Measurements from ENCODE around the gene EPC1.

EPC1 gene

DNA sequence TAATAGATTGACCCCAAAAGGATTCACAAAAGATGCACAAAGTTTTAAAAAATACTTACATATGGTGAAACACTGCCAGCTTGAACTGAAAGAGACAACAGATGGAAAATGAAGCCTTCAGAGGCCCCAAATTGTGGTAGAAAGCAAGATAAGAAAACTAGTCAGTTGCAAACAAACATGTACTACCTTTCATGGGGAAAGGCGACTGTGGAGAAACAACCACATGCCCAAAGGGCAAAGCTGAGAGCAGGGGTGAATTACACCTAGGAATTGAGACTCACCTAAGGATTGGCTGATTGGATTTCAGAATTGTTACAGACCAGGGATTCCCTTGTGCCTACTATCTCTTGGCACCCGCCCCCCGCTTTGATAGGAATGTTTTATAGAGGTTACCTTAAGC, 13.1 kb downstream of the EPC1 start:
- no peak for DNase-seq

DNA sequence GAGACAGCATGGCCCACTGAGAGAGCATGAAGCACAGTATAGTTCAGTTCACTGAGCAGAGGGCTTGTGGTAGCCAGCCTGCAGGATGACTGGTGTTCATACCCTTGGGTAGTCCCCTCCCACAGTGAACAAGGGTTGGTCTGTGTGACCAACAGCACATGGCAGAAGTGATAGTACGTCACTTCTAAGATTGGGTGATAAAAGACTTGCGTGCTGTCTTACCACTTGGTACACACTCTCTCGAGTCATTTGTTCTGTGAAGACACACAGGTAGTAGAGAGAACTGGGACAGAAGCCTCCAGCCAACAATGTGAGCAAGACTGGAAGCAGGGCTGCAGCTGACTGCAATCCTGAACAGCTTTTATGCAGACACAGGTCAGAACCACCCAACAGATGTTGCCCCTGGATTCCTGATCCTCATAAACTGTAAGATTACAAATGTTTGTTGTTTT, 14.6 kb downstream of the EPC1 start:
- peak; percentile 59 for DNase-seq

DNA sequence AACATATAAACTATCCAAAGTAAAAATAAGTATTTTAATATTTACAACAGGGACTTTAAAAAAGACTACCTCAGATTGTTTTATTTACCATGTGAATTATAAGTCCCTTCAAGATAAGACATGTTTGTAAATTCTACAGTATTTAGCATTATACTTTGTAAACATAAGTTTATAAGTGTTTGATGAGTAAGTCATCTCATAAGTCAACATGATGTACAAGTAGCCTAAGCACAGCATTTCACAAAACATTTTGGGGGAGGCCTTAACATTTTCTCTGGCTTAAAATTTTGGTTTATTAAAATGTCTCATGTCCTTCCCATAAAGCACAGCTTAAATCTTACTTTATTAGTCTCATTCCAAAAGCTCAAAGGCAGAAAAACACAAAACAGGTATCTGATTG, 15.4 kb downstream of the EPC1 start:
- DNase-seq, result no peak

DNA sequence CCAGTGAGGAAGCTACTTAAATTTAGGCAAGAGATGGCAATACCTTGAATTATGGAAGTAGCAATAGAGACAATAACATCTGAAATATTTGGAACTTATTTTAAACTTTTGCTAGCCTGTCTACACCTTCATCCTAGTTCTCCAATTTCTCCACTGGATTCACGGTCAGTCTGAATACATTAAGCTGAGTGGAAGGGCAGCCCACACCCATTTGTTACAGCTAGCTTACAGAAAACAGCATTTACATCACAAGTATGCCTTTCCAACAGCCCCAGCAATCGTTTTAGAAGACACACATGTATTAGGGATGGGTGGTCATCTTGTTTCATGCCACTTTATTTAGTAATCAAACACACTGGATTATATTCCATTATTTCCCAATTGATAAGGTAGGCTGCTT, 16.7 kb downstream of the EPC1 start:
- no peak for DNase-seq

DNA sequence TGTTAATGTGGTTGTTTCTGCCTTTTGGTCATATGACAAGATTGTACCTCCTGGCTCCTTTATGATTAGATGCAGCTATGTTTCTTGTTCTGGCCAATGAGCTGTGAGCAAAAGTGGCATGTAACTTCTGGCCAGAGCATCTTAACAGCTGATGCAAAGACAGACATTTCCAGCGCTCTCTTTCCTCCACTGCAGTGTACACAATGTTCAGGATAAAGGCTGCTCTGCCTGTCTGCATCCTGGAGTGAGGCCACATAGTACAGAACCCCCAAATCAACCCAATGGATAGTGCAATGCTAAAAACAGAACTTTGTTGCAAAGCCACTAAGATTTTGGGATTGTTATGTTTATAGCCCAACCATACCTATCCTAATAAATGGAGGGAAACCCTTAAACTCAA, 17.9 kb downstream of the EPC1 start:
- no peak for DNase-seq

DNA sequence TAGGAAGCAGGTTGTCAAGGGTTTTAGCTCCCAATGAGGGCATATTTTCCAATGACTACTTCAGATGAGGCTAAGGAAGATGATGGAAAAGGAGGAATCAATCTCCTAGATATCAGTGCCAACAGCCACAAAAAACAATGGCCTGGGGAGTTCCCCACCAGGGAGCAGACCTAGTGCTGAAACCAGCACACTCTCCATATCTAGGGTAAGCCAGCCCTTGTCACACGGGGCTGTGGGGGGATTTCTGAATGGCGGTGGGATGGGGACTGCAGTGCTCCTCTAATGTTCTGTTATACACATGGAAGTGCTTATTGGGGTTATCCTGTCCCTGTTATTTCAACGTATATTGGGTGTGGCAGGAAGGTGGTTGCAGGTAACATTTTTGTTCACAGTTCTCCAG, 18.5 kb downstream of the EPC1 start:
- no peak for DNase-seq

DNA sequence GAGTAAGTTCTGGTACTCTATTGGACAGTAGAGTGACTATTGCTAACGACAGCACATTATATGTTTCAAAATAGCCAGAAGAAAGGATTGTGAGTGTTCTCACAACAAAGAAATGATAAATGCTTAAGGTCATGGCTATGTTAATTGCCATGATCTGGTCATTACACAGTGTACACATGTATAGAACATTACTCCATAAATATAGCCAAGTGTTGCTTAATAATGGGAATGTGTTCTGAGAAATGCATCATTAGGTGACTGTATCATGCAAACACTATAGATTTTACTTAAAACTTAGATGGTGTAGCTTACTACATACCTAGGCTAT, 19.6 kb downstream of the EPC1 start:
- no peak for DNase-seq

DNA sequence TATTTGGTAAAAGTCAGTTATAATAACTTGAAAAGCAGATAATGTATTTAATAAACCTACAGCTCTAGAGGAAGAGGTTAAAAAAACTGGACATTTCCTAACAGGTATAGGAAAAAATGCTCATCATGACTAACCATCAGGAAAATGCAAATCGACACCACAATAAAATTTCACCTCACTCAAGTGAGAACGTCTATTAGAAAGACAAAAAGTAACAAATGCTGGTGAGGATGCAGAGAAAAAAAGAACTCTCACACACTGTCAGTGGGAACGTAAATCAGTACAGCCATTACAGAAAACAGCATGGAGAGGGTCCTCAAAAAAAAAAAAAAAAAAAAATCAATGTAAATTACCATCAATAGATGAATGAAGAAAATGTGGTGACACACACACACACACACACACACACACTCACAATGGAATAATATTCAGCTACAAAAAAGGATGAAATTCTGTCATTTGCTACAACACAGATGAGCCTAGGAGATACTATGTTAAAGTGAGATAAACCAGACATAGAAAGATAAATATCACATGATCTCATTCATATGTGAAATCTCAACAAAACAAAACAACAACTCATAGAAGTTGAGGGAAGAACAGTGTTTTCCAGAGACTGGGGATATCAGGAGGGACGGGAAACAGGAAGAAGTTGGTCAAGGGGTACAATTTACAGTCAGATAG, 20.1 kb downstream of the EPC1 start:
- no peak for DNase-seq

DNA sequence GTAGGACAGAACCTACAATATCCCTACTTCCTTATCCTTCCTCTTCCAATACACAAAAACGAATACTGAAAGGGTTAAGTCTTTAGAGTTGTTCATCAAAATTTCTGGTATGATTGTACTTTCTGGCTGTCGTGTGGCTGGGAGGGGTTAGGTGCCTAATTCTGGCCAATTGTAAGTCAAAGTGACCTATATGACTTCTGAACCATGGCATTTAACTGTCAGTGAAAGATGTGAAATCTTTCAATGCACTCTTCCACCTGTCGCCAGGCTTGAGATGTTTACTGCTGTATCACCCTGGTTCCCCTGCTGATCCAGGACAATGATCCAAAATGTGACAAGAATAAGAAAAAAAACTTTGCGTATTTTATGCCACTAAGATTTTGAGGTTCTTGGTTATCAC, 20.8 kb downstream of the EPC1 start:
- no peak for DNase-seq

DNA sequence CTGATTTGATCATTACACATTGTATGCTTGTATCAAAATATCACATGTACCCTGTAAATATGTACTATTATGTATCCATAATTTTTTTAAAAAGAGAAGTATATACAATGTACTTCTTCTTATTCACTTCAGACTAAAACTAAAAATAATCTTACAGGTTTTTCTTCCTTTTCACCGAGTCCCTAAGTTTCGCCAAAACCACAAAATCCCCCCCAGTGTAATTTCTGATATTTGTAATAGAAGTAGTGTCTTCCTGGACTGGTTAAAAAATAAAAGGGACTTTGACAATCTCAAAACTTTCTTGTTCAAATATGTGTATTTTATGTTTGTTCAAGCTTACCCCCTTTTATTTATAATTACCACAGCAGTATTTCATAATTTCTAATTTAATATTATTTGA, 23.9 kb downstream of the EPC1 start:
- DNase-seq, result peak; percentile 41

DNA sequence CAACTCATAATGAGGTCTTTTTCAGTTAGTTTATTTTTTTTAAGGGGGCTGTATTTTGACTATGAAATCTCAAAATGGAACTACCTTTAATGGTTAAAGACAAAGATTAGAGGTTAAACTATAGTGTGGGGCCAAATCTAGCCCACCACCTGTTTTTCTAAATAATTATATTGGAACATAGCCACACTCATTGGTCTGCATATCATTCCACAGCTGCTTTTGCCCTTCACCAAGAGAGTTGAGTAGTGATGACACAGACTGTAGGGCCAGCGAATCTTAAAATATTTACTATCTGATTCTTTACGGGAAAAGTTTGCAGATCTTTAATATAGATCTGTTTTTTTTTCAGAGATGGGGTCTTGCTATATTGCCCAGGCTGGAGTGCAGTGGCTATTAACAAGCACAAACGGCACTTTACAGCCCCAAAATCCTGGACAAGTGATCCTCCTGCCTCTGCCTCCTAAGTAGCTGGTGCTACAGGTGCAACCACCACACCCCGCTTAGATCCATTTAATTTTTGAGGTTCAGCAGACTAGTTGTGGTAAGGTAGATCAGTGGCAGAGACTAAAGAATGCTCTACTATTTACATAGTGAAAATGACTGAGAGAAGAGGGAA, 25.8 kb downstream of the EPC1 start:
- DNase-seq, result no peak

DNA sequence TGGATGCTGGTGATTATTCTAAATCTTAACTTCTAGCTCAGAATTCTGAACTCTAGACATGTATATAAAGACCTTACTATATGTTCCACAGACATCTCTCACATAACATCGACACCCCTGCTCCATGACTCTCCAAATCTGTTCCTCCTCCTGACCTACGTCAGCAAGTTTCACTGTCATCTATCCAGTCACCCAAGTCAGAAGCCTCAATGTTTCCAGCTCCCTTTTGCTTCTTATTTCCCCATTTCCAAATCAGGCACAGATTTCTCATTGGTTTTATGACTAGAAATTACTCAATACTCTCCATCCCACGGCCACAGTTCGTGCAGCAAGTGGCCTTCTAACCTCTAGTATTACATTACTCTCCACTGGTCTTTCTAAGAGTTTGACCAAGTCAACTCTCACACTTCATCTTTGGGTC, 28.5 kb downstream of the EPC1 start:
- peak; percentile 97 for DNase-seq

DNA sequence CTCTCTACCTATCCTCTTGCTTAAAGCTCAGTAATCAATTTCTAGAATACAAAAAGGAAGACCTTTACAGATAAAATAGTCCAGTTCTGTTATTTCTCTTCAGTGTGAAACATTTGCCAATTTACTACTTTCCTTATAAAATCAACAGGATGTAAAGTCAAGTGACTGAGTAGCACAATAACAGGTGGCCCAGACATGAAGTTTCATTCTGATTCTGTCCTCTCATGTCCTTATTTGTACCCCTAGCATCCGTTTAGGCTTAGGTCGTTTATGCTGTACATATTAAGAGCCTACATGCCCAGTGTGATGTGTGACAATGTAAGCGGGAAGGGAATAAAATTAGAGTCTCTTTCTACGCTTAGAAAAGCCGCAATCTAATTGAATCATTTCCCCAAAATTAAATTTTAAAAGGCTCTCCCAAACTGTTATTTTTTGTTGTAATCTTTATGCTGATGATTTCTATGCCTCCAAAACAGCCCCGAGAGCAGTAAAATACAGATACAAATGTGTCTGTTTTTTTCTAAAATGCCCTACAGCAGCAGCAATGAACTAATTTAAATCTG, 29.1 kb downstream of the EPC1 start:
- DNase-seq, result peak; percentile 19

DNA sequence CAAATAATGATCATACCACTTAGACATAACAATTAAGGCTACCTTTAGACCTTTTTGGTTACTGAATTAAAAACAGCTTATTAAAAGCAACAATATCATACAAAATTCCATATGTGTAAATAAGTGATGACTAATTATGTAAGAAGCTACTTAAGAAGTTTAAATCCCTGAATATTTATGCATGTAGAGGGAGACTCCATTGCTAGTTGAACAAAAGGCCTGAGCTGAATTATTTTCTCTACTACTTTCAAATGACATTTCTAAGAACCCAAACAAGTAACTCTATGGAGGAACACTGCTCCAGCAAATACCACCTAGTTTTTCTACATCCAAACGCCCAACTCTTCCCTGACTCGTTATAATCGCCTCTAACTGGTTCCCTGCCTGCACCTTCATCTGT, 31.5 kb downstream of the EPC1 start:
- DNase-seq, result no peak

DNA sequence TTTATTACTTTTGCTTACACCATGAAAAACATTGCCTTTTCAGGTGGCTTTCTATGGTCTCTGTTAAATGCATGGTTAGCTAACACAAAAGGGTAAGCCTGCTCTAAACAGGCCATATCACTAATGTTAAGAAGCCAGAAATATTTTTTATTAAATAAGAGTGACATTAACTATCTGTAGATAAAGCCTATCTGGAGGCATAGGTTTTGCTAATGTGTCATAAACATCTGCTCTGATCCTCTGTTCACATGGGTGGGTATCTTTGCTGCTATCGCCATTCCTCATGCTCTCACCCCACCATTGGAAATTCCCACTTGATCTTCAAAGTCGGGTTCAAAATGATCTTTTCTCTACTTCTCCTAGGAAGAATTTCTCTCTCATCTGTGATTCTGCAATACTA, 32.4 kb downstream of the EPC1 start:
- no peak for DNase-seq

DNA sequence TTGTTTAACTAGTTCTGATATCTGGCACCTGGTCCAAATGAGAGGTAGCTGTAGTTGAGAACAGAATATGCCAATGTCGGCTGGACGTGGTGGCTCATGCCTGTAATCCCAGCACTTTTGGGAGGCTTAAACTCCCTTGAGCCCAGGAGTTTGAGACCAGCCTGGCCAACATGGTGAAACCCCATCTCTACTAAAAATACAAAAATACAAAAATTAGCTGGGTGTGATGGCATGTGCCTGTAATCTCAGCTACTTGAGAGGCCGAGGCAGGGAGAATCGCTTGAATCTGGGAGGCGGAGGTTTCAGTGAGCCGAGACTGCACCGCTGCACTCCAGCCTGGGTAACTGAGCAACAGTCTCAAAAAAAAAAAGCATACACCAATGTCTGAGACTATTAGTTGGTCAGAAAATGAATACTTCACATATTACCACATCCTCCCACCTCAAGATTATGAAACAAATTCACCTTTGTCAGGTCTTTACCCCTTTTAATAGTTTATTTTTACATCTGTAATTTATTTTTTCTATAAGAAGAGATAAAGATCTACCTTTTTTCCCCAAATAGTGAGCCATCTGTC, 38.8 kb downstream of the EPC1 start:
- no peak for DNase-seq

DNA sequence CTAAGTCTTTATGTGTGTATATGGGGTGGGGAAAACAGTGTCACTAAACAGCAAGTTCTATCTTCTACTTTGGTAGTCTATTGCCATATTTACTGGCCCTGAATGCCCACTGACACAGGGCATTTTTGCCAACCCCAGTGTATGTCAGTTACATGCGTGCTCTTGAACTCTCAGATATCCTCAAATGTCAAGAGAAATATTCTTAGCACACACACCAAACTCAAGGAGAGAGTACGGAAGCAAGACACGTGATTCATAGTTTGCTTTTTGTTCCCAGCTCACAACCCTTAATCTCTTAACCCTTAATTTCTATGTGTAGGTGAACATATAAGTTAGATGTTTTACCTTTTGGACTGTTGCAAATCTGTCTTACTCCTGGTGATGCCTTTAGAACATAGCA, 39.3 kb downstream of the EPC1 start:
- DNase-seq, result no peak

DNA sequence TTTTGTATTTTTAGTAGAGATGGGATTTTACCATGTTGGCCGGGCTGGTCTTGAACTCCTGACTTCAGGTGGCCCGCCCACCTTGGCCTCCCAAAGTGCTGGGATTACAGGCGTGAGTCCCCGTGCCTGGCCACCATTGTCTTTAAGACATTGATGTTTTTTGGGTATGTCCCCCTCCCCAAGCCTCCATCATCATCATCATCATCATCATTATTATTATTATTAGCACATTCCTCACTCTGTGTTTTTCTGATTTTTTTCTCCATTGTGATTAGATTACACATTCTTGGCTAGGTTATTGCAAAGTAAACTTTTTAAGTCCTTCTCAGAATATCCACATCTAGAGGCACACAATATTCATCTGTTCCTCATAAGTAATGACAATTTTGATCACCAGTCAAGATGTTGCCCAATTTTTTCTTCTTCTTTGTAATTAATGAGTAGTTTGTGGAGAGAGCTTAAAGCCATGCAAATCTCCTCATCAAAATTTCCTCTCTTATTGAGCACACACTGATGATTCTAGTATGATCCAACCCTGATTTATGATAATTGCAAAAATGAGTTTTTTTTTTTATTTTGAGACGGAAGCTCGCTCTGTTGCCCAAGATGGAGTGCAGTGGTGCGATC, 47.5 kb downstream of the EPC1 start:
- no peak for DNase-seq

DNA sequence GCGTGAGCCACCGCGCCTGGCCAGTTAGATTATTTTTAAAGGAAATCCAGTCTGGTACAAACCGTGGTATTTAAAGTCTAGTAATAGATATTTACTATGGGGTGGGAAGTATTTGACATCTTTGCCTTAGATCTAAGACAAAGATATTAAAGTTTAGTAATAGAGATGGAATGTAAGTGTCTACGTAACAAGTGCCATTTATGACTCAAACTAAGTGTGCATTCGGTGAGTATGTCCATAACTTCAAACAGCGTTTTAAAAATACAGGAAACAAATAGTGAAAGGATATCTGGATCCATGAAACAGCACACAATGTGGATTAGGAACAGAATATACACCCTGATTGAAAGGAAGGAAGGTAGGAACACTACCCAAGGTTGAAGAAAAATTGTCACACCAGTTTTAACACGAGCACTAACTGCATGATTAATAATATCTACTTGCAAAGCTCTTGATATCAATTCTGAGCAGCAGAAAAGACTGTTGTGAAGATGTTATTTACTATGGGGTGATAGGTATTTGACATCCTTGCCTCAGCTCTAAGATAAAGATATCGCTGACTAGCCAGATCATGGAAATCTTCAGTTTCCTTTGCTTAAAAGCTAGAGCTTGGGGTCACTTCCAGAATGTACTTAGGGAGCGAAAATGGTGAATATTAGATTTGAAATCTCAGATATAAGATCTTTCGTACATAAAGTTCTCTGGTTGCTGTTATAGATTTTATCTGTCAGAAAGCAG, 48.7 kb downstream of the EPC1 start:
- no peak for DNase-seq

DNA sequence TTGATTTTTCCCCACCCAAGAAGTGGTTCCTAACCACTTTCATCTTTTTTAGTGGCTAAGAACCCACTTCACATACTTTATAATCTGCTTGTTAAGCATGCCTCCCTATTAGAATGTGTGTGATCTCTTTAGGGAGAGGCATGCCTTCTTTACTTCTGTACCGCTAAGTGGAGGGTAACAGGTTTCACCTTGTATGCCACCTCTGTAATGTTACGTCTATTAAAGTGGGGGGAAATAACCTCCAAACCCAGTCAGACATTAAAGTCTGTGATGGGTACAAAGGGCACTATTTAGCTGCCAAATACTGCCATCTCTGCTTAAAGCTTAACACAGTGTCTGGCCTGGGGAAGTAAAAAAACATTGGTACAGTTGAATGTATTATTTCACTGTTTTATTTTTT, 51.9 kb downstream of the EPC1 start:
- no peak for DNase-seq

DNA sequence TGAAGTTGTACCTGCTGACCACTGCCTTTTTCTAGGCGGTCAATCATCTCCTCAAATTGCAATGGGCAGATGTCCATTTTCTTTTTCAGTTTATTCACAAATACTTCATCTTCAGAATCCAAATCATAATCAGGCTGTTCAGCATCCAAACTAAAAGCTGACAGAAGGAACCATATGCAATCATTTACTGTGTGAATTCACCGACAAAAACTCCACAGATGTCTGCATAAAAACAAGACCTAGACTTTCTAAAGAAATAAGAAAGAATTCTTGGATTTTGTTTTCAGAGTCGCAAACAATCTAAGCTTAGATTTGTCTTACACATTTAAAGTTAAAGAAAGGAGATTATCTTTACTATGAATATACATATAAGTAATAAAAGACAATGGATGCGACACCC, 53.4 kb downstream of the EPC1 start:
- no peak for DNase-seq

DNA sequence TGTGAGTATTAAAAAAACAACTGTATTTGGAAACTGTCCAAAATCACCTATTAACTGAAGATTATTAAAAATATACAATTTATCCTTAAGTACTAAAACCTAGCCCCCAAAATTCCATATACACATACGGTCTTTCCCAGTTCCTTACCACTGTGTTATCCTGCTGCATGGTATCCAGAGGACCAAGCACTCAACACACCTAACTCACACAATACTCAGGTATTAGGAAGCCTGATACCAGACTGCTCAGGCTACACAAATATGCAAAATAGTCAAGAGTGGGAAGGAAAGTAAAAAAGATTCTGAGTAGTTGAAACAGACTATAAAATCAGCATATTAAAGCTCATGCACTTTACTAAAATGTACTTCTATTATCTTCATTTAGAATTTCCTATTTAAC, 67.2 kb downstream of the EPC1 start:
- no peak for DNase-seq

DNA sequence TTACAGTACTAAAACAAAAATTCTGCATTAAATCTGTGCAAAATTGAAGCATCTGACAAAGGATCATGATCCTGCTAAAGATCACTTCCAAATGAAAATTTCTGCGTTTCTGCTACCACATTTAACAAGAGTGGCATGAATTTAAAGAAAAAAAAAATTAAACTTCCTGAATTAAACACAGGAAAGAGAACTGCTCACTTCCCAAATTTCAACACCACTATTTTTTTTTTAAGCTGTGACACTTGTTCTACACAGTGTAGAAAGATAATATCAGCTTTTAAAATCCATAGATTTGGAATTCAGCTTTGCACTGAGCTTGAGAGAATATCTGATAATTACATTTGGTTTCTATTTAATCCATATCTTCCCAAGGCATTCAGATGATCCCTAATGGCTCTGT, 73.6 kb downstream of the EPC1 start:
- DNase-seq, result peak; percentile 47

Data from suppressor macrophage treated with lipopolysaccharide for 4 hours (primary cell).